HL-60 (cell line): Measurements from ENCODE around the gene USP3.

ENCODE experiments used
- GABPA ChIP-seq: IDR thresholded peaks from 2 replicates; pipeline ENCODE4 v1.6.1; 2012; ENCODE audit warnings: low read depth
- POLR2AphosphoS5 ChIP-seq: IDR thresholded peaks from 2 replicates; pipeline ENCODE4 v1.6.1; 2012; ENCODE audit warnings: low read depth
- SPI1 ChIP-seq: IDR thresholded peaks from 2 replicates; pipeline ENCODE4 v1.6.1; 2012; ENCODE audit warnings: low read depth, mild to moderate bottlenecking, borderline replicate concordance
- TF ChIP-seq, protein P1 (sequence below): IDR thresholded peaks from 2 replicates; pipeline ENCODE4 v1.6.1; 2012; ENCODE audit warnings: low read depth; ENCODE audit not compliant: insufficient replicate concordance
- TF ChIP-seq, protein P2 (sequence below): IDR thresholded peaks from one replicate; pipeline ENCODE4 v1.5.1; 2011; ENCODE audit warnings: low read length, control low read depth, inconsistent platforms; ENCODE audit not compliant: insufficient read depth

- TF ChIP-seq POLR2AphosphoS5 (no peak), GABPA (no peak), SPI1 (no peak)
- TF ChIP-seq, protein P1, sequence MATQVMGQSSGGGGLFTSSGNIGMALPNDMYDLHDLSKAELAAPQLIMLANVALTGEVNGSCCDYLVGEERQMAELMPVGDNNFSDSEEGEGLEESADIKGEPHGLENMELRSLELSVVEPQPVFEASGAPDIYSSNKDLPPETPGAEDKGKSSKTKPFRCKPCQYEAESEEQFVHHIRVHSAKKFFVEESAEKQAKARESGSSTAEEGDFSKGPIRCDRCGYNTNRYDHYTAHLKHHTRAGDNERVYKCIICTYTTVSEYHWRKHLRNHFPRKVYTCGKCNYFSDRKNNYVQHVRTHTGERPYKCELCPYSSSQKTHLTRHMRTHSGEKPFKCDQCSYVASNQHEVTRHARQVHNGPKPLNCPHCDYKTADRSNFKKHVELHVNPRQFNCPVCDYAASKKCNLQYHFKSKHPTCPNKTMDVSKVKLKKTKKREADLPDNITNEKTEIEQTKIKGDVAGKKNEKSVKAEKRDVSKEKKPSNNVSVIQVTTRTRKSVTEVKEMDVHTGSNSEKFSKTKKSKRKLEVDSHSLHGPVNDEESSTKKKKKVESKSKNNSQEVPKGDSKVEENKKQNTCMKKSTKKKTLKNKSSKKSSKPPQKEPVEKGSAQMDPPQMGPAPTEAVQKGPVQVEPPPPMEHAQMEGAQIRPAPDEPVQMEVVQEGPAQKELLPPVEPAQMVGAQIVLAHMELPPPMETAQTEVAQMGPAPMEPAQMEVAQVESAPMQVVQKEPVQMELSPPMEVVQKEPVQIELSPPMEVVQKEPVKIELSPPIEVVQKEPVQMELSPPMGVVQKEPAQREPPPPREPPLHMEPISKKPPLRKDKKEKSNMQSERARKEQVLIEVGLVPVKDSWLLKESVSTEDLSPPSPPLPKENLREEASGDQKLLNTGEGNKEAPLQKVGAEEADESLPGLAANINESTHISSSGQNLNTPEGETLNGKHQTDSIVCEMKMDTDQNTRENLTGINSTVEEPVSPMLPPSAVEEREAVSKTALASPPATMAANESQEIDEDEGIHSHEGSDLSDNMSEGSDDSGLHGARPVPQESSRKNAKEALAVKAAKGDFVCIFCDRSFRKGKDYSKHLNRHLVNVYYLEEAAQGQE, result no peak
- TF ChIP-seq, protein P2, sequence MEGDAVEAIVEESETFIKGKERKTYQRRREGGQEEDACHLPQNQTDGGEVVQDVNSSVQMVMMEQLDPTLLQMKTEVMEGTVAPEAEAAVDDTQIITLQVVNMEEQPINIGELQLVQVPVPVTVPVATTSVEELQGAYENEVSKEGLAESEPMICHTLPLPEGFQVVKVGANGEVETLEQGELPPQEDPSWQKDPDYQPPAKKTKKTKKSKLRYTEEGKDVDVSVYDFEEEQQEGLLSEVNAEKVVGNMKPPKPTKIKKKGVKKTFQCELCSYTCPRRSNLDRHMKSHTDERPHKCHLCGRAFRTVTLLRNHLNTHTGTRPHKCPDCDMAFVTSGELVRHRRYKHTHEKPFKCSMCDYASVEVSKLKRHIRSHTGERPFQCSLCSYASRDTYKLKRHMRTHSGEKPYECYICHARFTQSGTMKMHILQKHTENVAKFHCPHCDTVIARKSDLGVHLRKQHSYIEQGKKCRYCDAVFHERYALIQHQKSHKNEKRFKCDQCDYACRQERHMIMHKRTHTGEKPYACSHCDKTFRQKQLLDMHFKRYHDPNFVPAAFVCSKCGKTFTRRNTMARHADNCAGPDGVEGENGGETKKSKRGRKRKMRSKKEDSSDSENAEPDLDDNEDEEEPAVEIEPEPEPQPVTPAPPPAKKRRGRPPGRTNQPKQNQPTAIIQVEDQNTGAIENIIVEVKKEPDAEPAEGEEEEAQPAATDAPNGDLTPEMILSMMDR, result no peak
These were observed 93.4 kb downstream of the USP3 start for GRCh38 chr15:63597821-63598220.
